Midbrain (tissue), 1 donor: ENCODE data around the gene CD109.
"Not testable (repeated sequence)": the region's sequence is repeated elsewhere in the genome, so short reads cannot be mapped to it uniquely, and the experiment has no call there.

Experiments
- DNase-seq: peaks from one replicate; lab custom pipeline; 2025; lab: John Stamatoyannopoulos, UW

CD109 gene

DNA sequence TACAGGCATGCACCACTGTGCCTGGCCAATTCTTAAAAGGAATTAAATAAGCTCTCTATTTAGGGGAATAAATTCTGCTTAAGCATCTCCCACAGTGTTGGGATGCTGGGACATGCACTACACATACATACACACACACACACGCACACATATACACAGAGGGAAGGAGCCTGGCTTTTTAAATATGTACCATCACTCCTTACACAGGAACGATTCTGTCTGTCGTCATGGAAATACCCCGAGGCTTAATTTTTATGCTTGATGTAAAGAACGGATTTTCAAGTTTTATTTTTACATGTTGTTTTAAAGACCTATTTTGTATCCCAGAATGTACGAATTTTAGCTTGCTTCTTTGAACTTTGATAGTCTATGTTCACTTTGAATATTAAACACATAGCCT lies 95.3 kb downstream of the CD109 start:
- DNase-seq, result no peak

DNA sequence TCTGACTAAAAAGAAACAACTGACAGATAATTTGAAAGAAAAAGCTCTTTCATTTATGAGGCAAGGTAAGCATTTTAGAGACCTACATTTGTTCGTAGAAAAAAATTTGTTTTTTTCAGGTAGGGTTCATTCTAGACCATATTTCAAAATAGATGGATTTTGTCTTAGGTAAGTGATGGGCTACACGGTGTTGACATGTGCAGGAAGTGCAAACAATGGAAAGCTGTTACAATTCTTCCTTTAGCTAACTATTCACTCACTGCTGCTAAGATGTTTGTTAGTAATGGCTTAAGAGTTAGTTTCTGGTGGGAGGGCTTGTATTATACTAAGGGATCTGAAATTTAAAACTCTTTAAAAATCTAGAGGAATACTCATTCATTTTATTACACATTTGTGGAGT lies 96.7 kb downstream of the CD109 start:
- DNase-seq, result no peak

DNA sequence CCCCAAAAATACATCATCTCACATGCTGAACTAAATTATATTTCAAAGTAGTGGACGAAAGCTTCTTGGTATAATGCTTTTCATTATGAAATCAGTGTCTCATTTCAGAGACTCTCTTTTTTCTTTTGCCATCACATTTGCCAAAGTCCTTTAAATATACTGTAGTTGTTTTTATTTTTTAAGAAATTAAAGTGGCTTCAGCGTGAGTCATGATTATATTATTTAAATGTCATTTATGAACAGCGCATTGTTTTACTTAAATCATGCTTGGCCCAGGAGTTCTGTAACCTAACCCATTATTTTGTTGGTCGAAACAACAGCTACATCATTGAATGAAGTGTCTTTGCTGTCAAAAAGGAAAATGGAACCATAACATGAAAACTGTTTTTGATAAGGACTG lies 100.9 kb downstream of the CD109 start:
- no peak for DNase-seq

DNA sequence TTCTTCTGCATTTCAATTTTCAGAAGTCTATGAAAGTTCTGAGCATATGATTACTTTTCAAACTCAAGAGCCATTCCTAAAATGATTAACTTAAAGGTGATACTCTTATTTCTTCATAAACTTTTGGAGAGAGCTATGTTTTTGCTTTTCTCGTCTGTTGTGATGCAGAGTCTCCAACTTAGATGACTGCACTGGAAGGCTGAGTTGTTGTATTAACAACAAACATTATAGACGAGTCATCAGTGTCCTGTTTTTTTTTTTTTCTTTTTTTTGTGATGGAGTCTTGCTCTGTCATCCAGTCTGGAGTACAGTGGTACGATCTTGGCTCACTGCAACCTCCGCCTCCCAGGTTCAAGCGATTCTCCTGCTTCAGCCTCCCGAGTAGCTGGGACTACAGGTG lies 101.9 kb downstream of the CD109 start:
- DNase-seq, result no peak

DNA sequence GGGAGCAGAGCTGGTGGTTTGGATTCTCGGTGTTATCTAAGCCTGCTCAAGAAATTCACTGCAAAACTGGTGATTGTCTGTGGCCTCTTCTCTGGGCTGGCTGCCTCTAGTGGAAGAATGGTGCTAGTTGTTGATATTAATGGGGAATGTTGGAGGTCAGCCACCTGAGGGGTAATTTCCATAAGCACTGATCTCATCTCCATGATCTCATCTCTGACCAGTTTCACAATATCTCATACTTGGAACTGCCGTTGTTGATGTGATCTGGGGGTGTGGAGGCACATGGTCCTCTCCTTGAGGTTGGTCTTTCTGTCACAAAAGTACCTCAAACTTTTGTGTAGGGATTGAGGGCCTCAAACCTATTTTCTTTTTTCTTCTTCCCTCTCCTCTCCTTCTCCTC lies 102.6 kb downstream of the CD109 start:
- DNase-seq, result peak; percentile 9

DNA sequence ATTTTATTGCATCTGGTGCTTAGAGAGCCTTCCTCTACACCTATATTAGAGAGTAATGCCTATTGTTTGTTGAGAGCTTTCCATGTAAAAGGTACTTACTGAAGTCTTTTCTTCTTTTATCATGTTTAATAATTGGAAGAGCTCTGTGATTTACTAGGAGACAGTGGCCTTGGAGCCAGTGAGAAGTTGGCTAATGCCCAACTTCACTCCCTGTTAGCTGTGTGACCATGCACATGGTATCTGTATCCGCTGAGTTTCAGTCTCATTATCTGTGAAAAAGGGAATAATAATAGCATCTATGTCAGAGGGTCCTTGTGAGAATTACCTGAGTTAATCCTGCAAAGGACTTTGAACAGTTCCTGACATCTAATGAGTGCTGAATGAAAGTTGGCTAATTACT lies 105.0 kb downstream of the CD109 start:
- DNase-seq, result no peak

DNA sequence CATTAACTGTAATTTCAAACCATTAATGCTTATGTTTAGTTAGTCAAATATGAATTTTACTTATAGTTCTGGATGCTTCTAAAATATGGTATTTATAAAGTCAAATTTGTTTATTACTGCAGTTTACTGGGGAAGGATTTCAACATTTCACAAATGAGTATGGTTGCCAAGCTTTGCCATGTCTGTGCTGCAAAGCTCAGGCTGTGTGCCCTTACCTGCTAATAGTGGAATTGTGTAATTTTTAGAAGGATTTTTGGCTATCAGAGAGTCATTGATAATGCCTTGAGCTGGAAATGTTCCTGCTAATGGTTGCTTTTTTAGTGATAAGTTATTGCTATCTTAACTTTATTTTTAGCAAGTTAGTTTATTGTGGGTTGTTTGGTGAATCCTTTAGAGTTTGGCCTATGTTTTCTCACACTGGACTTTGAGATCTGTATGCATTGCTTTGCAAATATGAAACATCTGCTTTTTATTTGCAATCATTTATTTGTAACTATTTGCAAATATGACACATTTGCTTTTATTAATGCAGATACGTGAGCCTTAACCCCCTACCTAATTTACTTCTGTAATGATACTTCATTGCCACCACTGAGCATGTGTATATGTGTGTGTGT lies 105.8 kb downstream of the CD109 start:
- no peak for DNase-seq

DNA sequence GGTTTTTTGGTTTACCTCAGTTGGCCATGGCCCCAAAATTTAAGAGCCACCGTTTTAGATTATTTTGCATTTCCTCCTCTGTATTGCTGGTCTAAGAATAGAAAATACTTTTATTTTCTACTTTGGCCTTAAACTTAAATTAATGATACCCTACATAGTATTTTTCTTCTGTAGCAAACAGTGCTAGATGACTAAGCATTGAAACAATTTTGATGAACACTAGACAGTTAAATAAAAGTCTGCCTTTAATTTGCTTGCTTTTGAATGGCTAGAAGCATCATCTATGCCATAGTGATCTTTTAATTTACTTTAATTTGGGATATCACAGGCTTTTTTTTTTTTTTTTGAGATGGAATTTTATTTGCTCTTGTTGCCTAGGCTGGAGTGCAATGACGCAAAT lies 106.4 kb downstream of the CD109 start:
- DNase-seq, result no peak

DNA sequence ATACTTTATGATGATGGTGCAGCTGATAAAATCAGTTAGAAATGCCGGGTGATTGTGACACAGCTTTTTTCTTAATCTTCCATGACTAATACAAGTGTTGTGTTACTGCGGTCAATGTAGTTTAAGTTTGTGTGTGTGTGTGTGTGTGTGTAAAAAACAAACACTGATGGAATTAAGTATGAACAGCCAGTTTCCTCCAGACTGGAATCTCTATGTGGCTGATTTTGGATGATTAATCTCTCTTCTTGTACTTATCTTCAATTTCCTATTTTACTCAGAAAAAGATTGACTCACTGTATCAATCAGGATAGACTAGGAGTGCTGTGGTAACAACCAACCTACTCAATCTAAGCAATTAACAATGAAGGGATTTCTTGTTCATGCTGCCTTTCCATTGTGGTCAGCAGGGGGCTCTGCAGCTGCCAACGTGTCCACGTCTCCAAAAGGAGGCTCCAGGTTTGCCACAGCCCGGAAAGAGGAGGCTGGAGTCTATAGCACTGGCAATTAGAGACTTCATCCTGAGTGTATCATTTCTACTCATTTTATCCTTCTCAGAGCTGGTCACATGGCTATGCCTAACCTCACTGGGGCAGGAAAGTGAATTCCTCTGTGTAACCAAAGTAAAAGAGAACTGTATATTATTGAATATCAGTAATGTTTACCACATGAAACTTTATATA lies 107.7 kb downstream of the CD109 start:
- DNase-seq, result peak; percentile 15

DNA sequence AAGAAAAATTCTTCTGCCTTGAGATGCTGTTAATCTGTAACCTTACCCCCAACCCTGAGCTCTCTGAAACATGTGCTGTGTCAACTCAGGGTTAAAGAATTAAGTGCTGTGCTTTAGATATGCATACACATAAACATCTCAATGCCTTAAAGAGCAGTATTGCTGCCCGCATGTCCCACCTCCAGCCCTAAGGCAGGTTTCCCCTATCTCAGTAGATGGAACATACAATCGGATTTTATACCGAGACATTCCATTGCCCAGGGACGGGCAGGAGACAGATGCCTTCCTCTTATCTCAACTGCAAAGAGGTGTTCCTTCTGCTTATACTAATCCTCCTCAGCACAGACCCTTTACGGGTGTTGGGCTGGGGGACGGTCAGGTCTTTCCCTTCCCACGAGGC lies 109.2 kb downstream of the CD109 start:
- DNase-seq, result not testable (repeated sequence)

DNA sequence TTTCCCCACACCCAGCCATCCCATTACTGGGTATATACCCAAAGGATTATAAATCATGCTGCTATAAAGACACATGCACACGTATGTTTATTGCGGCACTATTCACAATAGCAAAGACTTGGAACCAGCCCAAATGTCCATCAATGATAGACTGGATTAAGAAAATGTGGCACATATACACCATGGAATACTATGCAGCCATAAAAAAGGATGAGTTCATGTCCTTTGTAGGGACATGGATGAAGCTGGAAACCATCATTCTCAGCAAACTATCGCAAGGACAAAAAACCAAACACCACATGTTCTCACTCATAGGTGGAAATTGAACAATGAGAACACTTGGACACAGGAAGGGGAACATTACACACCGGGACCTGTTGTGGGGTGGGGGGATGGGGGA lies 110.0 kb downstream of the CD109 start:
- DNase-seq, result not testable (repeated sequence)

DNA sequence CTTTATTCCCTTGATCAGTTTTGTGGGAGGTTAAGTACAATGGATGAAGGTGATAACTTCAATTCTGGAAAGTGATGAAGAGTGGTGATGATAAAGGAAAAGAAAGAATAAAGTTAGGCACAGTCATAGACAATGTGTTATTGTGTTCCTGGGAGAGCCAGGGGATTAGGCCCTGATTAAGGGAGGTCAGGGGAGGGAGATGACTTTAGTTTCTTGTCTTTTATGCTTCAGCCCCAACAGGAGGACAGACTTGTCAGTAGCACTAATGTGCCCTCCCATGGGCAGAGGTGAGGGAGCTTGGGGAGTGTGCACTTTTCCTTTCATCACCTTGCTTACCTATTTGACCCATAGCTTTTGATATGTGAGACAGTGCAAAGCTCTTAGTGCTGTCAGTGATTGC lies 115.7 kb downstream of the CD109 start:
- DNase-seq, result no peak

DNA sequence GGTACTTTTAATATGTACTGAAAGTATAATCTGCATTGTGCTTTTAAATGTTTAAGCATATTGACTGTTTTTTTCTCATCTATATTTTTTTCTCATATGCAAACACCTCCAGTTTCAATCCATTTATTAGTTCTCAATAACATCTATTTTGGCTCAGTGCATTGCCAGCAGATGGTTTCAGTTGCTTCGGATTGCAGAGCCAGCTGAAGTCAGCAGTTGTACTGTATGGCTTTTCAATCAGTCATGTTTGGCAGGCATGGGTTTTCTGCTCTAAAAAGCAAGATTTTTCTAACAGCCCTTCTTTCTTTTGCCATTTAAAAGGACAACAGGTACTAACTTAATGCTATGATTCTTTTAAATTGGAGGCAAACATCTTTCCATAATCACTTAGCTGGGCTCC lies 121.2 kb downstream of the CD109 start:
- DNase-seq, result no peak

DNA sequence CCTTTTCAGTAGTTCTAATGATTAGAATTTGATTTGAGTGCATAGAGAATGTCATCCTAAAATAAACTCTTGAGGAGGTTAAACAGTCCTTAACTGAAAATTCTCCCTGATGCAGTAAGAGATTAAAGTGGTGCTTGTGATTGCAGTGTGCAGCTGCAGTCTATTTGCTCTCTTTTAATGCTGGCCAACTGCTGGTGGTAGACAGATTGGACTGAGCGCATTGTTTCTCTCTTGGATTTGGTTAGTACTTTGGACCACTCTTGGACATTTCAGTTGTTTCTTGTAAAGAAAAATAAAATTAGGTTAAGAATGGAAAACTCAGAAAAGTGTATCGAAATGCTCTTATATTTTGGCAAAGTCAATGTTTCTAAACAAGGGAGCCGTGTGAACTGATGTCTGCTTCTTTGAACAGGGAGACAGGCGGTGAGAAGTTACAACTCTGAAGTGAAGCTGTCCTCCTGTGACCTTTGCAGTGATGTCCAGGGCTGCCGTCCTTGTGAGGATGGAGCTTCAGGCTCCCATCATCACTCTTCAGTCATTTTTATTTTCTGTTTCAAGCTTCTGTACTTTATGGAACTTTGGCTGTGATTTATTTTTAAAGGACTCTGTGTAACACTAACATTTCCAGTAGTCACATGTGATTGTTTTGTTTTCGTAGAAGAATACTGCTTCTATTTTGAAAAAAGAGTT lies 127.2 kb downstream of the CD109 start:
- DNase-seq, result no peak

DNA sequence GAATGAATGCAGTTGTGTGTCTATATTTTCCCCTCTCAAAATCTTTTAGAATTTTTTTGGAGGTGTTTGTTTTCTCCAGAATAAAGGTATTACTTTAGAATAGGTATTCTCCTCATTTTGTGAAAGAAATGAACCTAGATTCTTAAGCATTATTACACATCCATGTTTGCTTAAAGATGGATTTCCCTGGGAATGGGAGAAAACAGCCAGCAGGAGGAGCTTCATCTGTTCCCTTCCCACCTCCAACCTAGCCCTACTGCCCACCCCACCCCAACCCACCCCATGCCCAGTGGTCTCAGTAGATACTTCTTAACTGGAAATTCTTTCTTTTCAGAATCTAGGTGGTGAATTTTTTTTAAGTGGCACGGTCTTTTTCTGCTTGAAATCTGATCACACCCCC lies 127.8 kb downstream of the CD109 start:
- DNase-seq, result no peak

DNA sequence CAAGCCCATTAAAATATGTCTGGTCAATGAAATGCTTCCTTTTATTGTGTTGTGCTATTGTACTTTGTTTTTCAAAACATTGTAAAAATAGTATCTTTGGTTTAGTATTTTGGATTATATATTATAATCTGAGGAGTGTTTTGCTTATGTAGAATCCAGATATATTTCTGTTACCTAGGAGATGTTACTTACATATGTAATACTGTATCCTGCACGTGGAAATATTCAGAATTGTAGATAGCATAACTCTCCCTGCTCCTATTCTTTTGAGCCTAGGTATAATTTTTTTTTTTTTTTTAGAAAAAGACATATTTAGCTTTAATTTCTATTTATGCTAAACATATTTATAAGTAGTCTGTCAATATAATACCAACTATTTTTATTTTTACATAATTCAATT lies 130.6 kb downstream of the CD109 start:
- DNase-seq, result no peak

DNA sequence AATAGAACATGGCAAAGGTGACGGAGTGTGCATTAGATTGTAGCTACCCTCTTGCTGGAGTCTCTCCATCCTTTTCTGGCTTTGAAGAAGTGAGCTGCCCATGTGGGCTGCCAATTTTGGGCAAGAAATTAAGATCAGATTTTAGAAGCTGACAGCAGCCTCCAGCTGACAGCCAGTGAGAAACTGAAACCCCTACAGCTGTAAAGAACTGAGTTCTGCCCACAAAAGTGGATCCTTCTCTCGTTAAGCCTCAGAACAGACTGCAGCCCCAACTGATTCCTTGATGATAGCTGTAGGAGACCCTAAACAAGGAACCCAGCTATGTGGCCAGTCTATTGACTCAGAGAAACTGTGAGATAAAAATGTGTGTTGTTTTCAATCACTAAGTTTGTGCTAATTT lies 134.1 kb downstream of the CD109 start:
- no peak for DNase-seq

DNA sequence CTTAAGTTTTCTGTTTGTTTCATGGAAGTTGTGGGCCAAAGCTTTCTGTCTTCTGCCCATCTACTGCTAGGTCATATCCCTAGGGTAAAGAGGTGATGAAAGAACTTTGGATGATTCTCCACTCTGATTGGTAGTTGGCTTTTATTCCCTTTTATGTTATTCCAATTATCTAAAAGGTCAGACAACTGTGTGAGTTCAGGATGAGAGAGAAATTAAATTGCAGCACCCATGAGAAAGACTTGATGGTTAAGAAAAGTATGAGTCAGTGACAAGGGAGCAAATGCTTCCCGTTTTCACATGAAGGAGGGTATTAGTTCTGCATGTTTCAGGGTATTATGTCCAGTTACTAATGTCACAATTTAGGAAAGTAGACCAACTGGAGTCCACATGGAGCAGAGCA lies 136.3 kb downstream of the CD109 start:
- DNase-seq, result no peak

DNA sequence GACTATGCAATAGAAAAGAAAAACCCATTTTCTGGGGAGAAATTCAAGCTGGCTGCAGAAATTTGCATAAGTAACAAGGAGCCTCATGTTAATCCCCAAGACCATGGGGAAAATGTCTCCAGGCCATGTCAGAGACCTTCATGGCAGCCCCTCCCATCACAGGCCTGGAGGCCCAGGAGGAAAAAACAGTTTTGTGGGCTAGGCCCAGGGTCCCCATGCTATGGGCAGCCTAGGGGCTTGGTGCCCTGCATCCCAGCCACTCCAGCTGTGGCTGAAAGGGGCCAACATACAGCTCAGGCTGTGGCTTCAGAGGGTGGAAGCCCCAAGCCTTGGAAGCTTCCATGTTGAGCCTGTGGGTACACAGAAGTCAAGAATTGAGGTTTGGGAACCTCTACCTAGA lies 148.7 kb downstream of the CD109 start:
- DNase-seq, result not testable (repeated sequence)

DNA sequence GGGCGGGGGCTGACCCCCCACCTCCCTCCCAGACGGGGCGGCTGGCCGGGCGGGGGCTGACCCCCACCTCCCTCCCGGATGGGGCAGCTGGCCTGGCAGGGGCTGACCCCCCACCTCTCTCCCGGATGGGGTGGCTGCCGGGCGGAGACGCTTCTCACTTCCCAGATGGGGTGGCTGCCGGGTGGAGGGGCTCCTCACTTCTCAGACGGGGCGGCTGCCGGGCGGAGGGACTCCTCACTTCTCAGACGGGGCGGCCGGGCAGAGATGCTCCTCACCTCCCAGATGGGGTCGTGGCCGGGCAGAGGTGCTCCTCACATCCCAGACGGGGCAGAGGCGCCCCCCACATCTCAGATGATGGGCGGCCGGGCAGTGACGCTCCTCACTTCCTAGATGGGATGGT lies 155.0 kb downstream of the CD109 start:
- not testable (repeated sequence) for DNase-seq

DNA sequence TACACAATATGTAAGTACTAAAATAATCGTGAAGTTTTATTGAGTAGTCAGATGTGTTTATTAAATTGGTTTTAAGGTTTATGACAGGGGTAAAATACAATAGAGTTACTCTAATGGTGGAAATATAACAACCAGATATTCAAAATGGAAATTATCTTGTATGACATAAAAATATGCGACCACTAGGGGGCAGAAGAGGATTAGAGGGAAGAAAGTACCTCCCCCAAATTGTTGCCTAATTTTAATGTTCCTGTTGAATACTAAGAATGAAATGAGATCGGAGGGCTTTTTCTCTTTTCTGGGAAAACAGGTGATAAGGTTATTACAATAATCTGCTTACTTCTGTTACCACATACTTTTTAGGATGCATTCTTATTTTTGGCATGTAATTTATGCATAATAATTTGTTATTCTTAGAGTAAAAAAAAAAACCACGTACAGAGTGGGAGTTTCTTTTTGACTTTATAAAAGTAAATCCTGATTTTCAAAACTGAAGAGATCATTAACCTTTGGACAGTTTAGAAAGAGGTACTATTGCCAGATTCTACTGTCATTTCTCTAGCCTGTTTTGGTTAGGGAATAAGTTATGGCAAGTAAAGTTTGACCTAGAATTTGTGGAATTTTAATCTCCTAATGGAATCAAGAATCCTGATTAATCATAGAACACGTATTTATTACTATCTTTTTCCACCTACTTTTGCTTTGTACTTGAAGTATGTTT lies 159.2 kb downstream of the CD109 start:
- peak; percentile 57 for DNase-seq

DNA sequence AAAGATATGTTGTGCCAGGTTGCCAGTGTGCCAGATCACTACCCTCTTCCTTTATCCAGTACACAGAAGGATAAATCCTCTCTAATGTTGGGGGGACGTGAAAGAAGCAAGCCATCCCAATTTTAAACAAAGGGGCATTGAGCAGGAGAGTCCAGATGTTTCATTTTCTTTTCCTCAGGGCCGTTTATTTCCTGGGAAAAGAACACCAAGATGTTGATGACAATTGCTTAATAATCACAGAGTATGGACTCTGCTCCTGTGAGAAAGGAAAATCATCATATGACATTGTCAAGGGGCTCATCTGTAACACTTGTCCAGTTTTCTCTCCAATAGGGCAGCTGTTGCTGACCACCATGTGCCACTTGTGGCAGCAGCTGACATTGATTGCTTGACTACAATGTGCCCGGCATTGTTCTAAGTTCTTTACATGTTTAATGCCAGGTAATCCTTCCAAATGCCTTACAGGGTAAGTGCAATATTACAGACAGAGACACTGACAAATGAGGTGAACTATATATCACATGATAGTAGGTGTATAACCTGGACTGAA lies 161.4 kb downstream of the CD109 start:
- DNase-seq, result no peak

DNA sequence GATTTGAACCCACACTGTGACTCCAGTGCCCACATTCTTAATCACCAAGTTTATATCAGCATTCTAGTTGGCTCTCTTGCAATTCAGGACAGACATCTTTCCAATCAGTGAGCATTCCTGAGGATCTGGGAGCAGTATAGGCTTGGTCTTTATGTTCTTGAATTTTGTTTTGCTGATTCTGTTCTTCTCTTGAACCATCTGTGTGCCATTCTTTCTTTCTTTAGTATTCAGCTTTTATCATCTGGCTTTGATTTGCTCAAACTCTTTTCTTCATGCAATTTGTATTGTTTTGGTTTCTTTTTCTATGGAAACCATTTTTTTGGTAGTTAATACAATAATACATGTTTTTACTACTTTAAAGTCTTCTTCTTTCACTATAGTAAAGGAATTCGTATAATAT lies 162.4 kb downstream of the CD109 start:
- DNase-seq, result no peak
